Karpas-422 (cell line): ENCODE results near the gene DPP6. TPM values are rescaled to one million over a fixed set of nuclear protein-coding genes. Genes with fewer than 3 reads are reported as not detected.

Experiments used
- DNase-seq: peaks from one replicate; pipeline ENCODE4 v3.0.0-alpha.2; 2015
- H2AFZ ChIP-seq: fragments of 200-600 bp; sonication (generic); 2 replicates; pipeline ENCODE4 v1.6.1; 2014; ENCODE audit warnings: antibody characterized with exemption, low read length, mixed read lengths
- H3K27ac ChIP-seq: fragments of 200-600 bp; sonication (generic); 2 replicates; pipeline ENCODE4 v1.5.1; 2014; ENCODE audit warnings: mild to moderate bottlenecking, low read length, moderate library complexity
- H3K27me3 ChIP-seq: fragments of 200-600 bp; sonication (generic); 2 replicates; pipeline ENCODE4 v1.6.1; 2014; ENCODE audit warnings: low read length, mixed read lengths
- H3K36me3 ChIP-seq: fragments of 200-600 bp; sonication (generic); 2 replicates; pipeline ENCODE4 v1.6.1; 2014; ENCODE audit warnings: low read length, mixed read lengths; ENCODE audit not compliant: insufficient read depth
- H3K4me1 ChIP-seq: fragments of 200-600 bp; sonication (generic); 2 replicates; pipeline ENCODE4 v1.6.1; 2014; ENCODE audit warnings: mild to moderate bottlenecking, low read length, mixed read lengths
- H3K4me2 ChIP-seq: fragments of 200-600 bp; sonication (generic); 2 replicates; pipeline ENCODE4 v1.6.1; 2014; ENCODE audit warnings: low read length, low read depth, mild to moderate bottlenecking; ENCODE audit not compliant: poor library complexity, severe bottlenecking
- H3K4me3 ChIP-seq: fragments of 200-600 bp; sonication (generic); 2 replicates; pipeline ENCODE4 v1.5.1; 2014; ENCODE audit warnings: mild to moderate bottlenecking, antibody characterized with exemption, low read length, mixed read lengths
- H3K79me2 ChIP-seq: fragments of 200-600 bp; sonication (generic); 2 replicates; pipeline ENCODE4 v1.6.1; 2014; ENCODE audit warnings: mild to moderate bottlenecking, low read length, mixed read lengths
- H3K9ac ChIP-seq: fragments of 200-600 bp; sonication (generic); 2 replicates; pipeline ENCODE4 v1.6.0; 2014; ENCODE audit warnings: low read length
- H3K9me2 ChIP-seq: fragments of 200-600 bp; sonication (generic), shearing (Covaris generic); replicated peaks from 2 replicates; pipeline ENCODE4 v1.6.0; 2014; ENCODE audit warnings: mild to moderate bottlenecking, low read length, moderate library complexity; ENCODE audit not compliant: insufficient read depth
- H3K9me3 ChIP-seq: fragments of 300-700, 200-600 bp; sonication (generic); 2 replicates; pipeline ENCODE4 v1.6.1; 2014; ENCODE audit warnings: low read length, mixed read lengths
- H4K20me1 ChIP-seq: fragments of 200-600 bp; sonication (generic); 2 replicates; pipeline ENCODE4 v1.6.1; 2014; ENCODE audit warnings: mild to moderate bottlenecking, antibody characterized with exemption, low read length, low read depth; ENCODE audit not compliant: insufficient read depth
- total RNA-seq: library from RNA; depleted of rRNA; stranded (reverse); fragments of >200 nt; shearing (Covaris generic); gene quantifications from 2 replicates; pipeline ENCODE4 v1.2.3, GENCODE V29; 2014; ENCODE audit warnings: low replicate concordance

The DPP6 gene
- total RNA-seq, 1 experiment from 2014 or later, result not detected

GRCh38 chr7:154497751-154498150 is 445.6 kb downstream of the DPP6 start:
- no peaks in the 10 kb centered on the region for H3K4me1 ChIP-seq

GRCh38 chr7:154503962-154504550 is 451.9 kb downstream of the DPP6 start:
- H4K20me1 ChIP-seq, result no peaks in the 10 kb centered on the region
- H3K27ac ChIP-seq, result no peak overlapping the region
- H3K4me1 ChIP-seq, result no peaks in the 10 kb centered on the region
- no peak overlapping the region for H3K9ac ChIP-seq
- H3K27me3 ChIP-seq, result no peaks in the 10 kb centered on the region
- H3K9me2 ChIP-seq, result no peaks in the 10 kb centered on the region
- H3K36me3 ChIP-seq, result no peaks in the 10 kb centered on the region
- no peaks in the 10 kb centered on the region for H3K79me2 ChIP-seq
- H3K4me3 ChIP-seq, result no peak overlapping the region
- H2AFZ ChIP-seq, result no peak overlapping the region
- no peak overlapping the region for H3K4me2 ChIP-seq
- H3K9me3 ChIP-seq, result no peaks in the 10 kb centered on the region
- DNase-seq, result peak; percentile 85

More at GRCh38 chr7:154497751-154498150, 445.6 kb downstream of the DPP6 start:
- Histone ChIP-seq H2AFZ (no peak overlapping the region), H4K20me1 (no peaks in the 10 kb centered on the region), H3K36me3 (no peaks in the 10 kb centered on the region), H3K9me2 (no peaks in the 10 kb centered on the region), H3K9me3 (no peaks in the 10 kb centered on the region), H3K9ac (no peak overlapping the region), H3K79me2 (no peaks in the 10 kb centered on the region), H3K27ac (no peak overlapping the region), H3K27me3 (no peaks in the 10 kb centered on the region), H3K4me2 (no peak overlapping the region), H3K4me3 (no peak overlapping the region)
- no peak for DNase-seq

GRCh38 chr7:154504918-154505317 is 452.7 kb downstream of the DPP6 start:
- Histone ChIP-seq H3K9ac (no peak overlapping the region), H3K27me3 (no peaks in the 10 kb centered on the region), H3K79me2 (no peaks in the 10 kb centered on the region), H3K9me2 (no peaks in the 10 kb centered on the region), H3K4me2 (no peak overlapping the region), H4K20me1 (no peaks in the 10 kb centered on the region), H3K9me3 (no peaks in the 10 kb centered on the region), H3K4me1 (no peaks in the 10 kb centered on the region), H3K4me3 (no peak overlapping the region), H2AFZ (no peak overlapping the region), H3K36me3 (no peaks in the 10 kb centered on the region), H3K27ac (no peak overlapping the region)
- no peak for DNase-seq

DNA sequence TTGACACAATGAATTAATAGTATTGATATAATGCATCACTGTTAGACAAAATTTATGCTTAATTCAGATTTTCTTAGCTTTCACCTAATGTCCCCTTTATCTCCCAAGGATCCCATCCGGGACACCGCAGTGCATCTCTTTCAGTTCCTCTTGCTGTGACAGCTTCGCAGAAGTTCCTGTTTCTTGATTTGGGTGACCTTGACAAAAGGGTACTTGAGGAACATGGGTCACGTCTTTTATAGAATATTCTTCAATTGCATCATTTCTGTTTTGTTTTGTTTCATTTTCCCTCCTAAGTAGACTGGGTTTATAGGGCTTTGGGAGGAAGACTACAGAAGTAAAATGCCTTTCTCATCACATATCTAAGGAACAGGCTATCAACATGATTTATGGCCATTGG is 453.2 kb downstream of the DPP6 start:
- no peaks in the 10 kb centered on the region for H4K20me1 ChIP-seq
- H3K79me2 ChIP-seq, result no peaks in the 10 kb centered on the region
- H3K9ac ChIP-seq, result no peak overlapping the region
- no peak for DNase-seq
- H3K4me1 ChIP-seq, result no peaks in the 10 kb centered on the region
- no peaks in the 10 kb centered on the region for H3K9me3 ChIP-seq
- H3K36me3 ChIP-seq, result no peaks in the 10 kb centered on the region
- H3K4me3 ChIP-seq, result no peak overlapping the region
- H3K27ac ChIP-seq, result no peak overlapping the region
- no peak overlapping the region for H2AFZ ChIP-seq
- no peaks in the 10 kb centered on the region for H3K27me3 ChIP-seq
- no peaks in the 10 kb centered on the region for H3K9me2 ChIP-seq
- no peak overlapping the region for H3K4me2 ChIP-seq

DNA sequence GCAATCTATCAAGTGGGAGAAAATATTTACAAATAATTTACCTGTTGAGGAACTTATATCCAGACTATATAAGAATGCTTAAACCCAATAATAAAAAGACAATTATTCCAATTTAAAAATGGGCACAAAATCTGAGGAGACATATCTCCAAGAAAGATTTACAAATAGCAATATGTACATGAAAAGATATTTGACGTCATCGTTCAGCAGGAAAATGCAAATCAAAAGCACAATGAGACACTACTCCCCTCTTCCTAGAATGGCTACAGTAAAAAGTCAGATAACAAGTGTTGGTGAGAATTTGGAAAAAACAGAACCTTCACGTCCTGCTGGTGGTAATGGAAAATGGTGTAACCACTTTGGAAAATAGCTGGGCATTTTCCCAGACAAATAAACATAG is 457.0 kb downstream of the DPP6 start:
- Histone ChIP-seq H3K9ac (no peak overlapping the region), H3K4me3 (no peak overlapping the region), H2AFZ (no peak overlapping the region), H3K36me3 (no peaks in the 10 kb centered on the region), H3K4me2 (no peak overlapping the region), H4K20me1 (no peaks in the 10 kb centered on the region), H3K27ac (no peak overlapping the region), H3K9me3 (no peaks in the 10 kb centered on the region), H3K4me1 (no peaks in the 10 kb centered on the region), H3K9me2 (no peaks in the 10 kb centered on the region), H3K79me2 (no peaks in the 10 kb centered on the region), H3K27me3 (no peaks in the 10 kb centered on the region)
- no peak for DNase-seq

DNA sequence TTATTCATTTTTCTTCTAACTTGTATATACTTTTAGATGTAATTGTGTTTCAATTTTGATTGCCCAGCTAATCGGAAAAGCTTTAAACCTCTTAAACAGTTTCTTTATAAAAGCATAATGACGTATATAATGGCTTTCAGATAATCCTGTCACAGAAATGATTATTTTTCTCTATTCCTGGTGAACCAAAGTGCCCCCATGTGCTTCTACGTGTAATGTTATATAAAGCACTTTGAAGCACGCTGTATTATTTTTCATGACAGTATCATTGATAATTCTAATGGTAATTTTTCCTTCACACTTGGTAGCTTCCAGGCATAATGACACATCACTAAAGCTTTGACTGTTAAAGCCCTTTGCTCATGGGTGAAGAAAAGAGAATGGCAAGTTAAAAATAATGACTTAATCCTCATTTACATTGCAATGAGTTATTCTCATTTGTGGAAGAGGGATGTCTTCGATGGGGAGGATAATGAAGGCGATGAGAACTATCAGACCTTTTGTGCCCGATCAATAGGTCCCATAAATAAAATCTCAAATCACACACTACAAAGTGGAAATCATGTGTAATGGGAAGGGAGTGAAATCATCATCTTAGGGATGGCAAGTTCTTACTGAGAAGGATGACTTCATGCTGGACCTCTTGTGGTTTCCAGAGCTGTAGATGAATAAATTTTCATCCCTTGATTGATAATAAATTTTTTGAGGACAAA is 460.1 kb downstream of the DPP6 start:
- no peak overlapping the region for H3K9ac ChIP-seq
- H2AFZ ChIP-seq, result no peak overlapping the region
- no peaks in the 10 kb centered on the region for H4K20me1 ChIP-seq
- no peaks in the 10 kb centered on the region for H3K9me2 ChIP-seq
- H3K4me1 ChIP-seq, result no peaks in the 10 kb centered on the region
- no peaks in the 10 kb centered on the region for H3K79me2 ChIP-seq
- no peak overlapping the region for H3K4me3 ChIP-seq
- no peak overlapping the region for H3K4me2 ChIP-seq
- no peak for DNase-seq
- H3K9me3 ChIP-seq, result no peaks in the 10 kb centered on the region
- H3K27me3 ChIP-seq, result no peaks in the 10 kb centered on the region
- no peaks in the 10 kb centered on the region for H3K36me3 ChIP-seq
- H3K27ac ChIP-seq, result no peak overlapping the region

DNA sequence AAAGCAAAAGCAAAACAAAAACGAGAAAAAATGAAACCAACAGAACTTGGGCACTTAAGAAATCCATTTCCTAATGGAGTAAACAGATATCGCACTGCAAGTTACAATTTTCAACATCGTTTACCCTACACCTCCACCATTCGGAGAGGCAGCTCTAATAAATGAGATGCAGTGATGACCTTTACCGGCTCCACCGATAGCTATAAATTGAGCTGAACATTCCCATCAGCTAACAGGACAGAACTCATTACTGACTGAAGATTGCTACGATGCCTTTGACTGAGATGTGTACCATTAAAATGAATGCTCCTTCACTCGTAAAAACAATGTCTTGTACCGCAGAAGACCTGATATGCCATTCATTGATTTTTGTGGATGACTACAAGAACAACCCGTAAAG is 465.6 kb downstream of the DPP6 start:
- H3K4me2 ChIP-seq, result no peak overlapping the region
- H3K27ac ChIP-seq, result no peak overlapping the region
- H3K27me3 ChIP-seq, result no peaks in the 10 kb centered on the region; the same call in 1 of the 2 replicates
- H4K20me1 ChIP-seq, result no peaks in the 10 kb centered on the region
- H3K4me1 ChIP-seq, result no peaks in the 10 kb centered on the region
- H3K36me3 ChIP-seq, result no peaks in the 10 kb centered on the region
- no peaks in the 10 kb centered on the region for H3K79me2 ChIP-seq
- H2AFZ ChIP-seq, result no peak overlapping the region
- H3K9ac ChIP-seq, result no peak overlapping the region
- no peaks in the 10 kb centered on the region for H3K9me3 ChIP-seq
- no peaks in the 10 kb centered on the region for H3K9me2 ChIP-seq
- no peak overlapping the region for H3K4me3 ChIP-seq
- no peak for DNase-seq

- no peak overlapping the region for H3K9ac ChIP-seq
- no peaks in the 10 kb centered on the region for H3K4me1 ChIP-seq
- no peak overlapping the region for H2AFZ ChIP-seq
- no peak overlapping the region for H3K27ac ChIP-seq
- no peak for DNase-seq
- no peaks in the 10 kb centered on the region for H3K9me3 ChIP-seq
- no peaks in the 10 kb centered on the region for H3K79me2 ChIP-seq
- H4K20me1 ChIP-seq, result no peaks in the 10 kb centered on the region
- H3K4me3 ChIP-seq, result no peak overlapping the region
- H3K27me3 ChIP-seq, result no peaks in the 10 kb centered on the region; the same call in 1 of the 2 replicates
- H3K4me2 ChIP-seq, result no peak overlapping the region
- H3K9me2 ChIP-seq, result no peaks in the 10 kb centered on the region
- no peaks in the 10 kb centered on the region for H3K36me3 ChIP-seq
Measured at GRCh38 chr7:154519229-154519628, 467.0 kb downstream of the DPP6 start.
